Ovary (tissue), 9 donors: ENCODE data around the gene GREB1L. TPM values are rescaled to one million over a fixed set of nuclear protein-coding genes. Genes with fewer than 3 reads are reported as not detected.

Source experiments
- DNase-seq, 5 donors: peaks; one replicate each; pipeline ENCODE4 v3.0.0-alpha.2; 2019 to 2020
- H3K27ac ChIP-seq, 2 donors: fragments of 200-600 bp; one replicate each; pipeline versions ENCODE4 v1.5.1 to v1.8.0; 2019 to 2022
- H3K27me3 ChIP-seq: fragments of 200-600 bp; one replicate; pipeline ENCODE4 v1.8.0; 2022
- H3K36me3 ChIP-seq: fragments of 200-600 bp; sonication (generic); one replicate; pipeline ENCODE4 v1.5.1; 2019
- H3K4me1 ChIP-seq: one replicate; pipeline ENCODE4 v1.8.1; 2013; ENCODE audit warnings: mild to moderate bottlenecking, moderate library complexity; ENCODE audit not compliant: insufficient read depth
- H3K4me3 ChIP-seq: fragments of 200-600 bp; sonication (generic); one replicate; pipeline ENCODE4 v1.5.1; 2017
- H3K9me3 ChIP-seq, 2 donors: fragments of 200-600 bp in 1 of 2; sonication (generic) in 1 of 2; one replicate each; pipeline versions ENCODE4 v1.5.1 to v1.8.1; 2013 to 2019; ENCODE audit warnings: mild to moderate bottlenecking in 1 of 2, moderate library complexity in 1 of 2
- EP300 ChIP-seq: sonication (generic); formaldehyde crosslinking; IDR thresholded peaks from one replicate; pipeline ENCODE4 v1.6.1; 2017; ENCODE audit warnings: antibody characterized with exemption
- POLR2A ChIP-seq: fragments of 450-650 bp; IDR thresholded peaks from one replicate; pipeline ENCODE4 v1.6.1; 2017; ENCODE audit warnings: antibody characterized with exemption, mild to moderate bottlenecking, moderate library complexity
- WGBS, 3 donors: extraction: QIAGEN DNeasy Blood & Tissue Kit in 1 of 3; methylation state at CpG; one replicate each; pipeline versions ENCODE4 v1.1.5 to v1.1.7; 2013 to 2017; 5-methylcytosine and 5-hydroxymethylcytosine counted together
- intact Hi-C, 4 donors: fragments of 100-400 bp; cut with DNase I; formaldehyde crosslinking; loops; one replicate each; pipeline versions ENCODE4 v1.11.0 to v1.15.1; 2022 to 2023
- polyA plus RNA-seq, 2 donors: library from polyadenylated mRNA; stranded (reverse); fragments of 200-250 nt in 1 of 2; fragments of 350-450 nt in 1 of 2; fragmentation: Illumina TruSeq in 1 of 2; extraction: RNeasy Lipid Tissue Mini Kit (QIAGEN cat#74804) in 1 of 2; gene quantifications; one replicate each; pipeline ENCODE4 v1.2.3, GENCODE V29; 2013 to 2014
- total RNA-seq, 7 donors: library from RNA; depleted of rRNA in 2 of 7; stranded (reverse); fragments of >200 nt in 2 of 7; fragmentation: NEBNext Ultra II Directional in 3 of 7; extraction: Animal tissue kit (Norgen Biotek cat#: 25700) in 3 of 7; gene quantifications; one replicate each; pipeline versions ENCODE4 v1.1.0 to v1.2.4, GENCODE V29; 2016 to 2023
- TF ChIP-seq, protein P1 (sequence below), 3 donors: fragments of 450-650 bp in 2 of 3; fragments of 200-600 bp in 1 of 3; IDR thresholded peaks; one replicate each; pipeline versions ENCODE4 v1.5.1 to v1.8.0; 2016 to 2022; ENCODE audit warnings: antibody characterized with exemption in 3 of 3, mild to moderate bottlenecking in 1 of 3
- donor health status: DM: no; HTN: no; CAD: no; lungs with moderate emphysema.
- donor health status: DM: no; HTN: no; CAD: no.
- donor health status: Bipolar disorder and iron deficiency.
- donor health status: DM: yes; HTN: yes; CAD: no.
- donor health status: DM: no; HTN: no; CAD: no.
- donor health status: DM: yes; HTN: yes; CAD: no.

The GREB1L gene
- total and polyA plus RNA-seq, 9 donors = 2.4 to 22.8 (median 10.4) TPM

DNA sequence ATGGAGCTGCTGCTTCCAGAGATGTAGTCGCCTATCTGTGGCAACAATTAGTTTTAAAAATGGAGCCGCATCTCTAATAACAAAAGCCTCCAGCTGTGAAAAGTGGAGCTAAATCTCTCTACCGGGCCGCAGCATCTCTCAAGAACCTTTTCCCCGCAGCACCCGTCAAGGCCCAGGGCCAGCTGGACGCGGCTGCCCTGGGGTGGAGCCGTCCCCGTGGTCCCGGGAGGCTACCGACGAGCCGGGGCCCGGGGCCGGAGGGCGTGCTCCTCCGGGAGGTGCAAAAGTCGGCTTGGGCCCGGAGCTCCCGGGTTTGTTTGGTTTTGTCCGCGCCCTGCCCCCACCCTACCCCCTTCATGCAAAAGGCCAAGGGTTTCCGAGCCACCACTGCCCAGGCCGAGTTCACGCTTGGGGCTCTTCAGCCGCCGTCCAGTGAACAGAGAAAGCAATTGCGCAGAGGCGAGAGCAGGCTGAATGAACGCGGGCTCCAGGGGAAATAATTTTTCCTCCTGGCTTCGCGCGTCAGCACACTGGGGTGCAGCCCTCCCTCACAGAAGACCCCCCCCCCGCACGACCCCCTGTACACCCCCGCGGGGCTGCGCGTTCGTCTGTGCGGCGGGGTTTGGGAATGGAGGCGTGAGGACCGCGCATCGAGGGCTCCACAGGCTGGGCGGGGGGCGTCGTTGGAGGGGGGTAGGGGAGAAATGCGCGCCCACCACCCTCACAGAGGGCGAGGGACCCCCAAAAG lies 557 bp upstream of the GREB1L start:
- no peaks in the 10 kb centered on the region for H3K4me1 ChIP-seq
- 0 to 1% (median 1%) methylated on average over 35 to 54 of the region's 54 CpGs for WGBS, 3 donors
- H3K27me3 ChIP-seq = no peaks in the 10 kb centered on the region
- peak overlapping the region; percentile 69 for H3K4me3 ChIP-seq
- peak; percentile 36 to 78 (median 59) for DNase-seq
- no peaks in the 10 kb centered on the region for H3K9me3 ChIP-seq
- intact Hi-C loops = loop anchor here in 2 of 4 donors (5.0 kb wide), 2 partner anchors 206 to 361 kb away; partner anchors contain the start of gene ESCO1 (in 1 of the 2)
- peak overlapping the region; percentile 74 to 82 for H3K27ac ChIP-seq
- TF ChIP-seq POLR2A (no peak), EP300 (no peak)
- TF ChIP-seq, protein P1, sequence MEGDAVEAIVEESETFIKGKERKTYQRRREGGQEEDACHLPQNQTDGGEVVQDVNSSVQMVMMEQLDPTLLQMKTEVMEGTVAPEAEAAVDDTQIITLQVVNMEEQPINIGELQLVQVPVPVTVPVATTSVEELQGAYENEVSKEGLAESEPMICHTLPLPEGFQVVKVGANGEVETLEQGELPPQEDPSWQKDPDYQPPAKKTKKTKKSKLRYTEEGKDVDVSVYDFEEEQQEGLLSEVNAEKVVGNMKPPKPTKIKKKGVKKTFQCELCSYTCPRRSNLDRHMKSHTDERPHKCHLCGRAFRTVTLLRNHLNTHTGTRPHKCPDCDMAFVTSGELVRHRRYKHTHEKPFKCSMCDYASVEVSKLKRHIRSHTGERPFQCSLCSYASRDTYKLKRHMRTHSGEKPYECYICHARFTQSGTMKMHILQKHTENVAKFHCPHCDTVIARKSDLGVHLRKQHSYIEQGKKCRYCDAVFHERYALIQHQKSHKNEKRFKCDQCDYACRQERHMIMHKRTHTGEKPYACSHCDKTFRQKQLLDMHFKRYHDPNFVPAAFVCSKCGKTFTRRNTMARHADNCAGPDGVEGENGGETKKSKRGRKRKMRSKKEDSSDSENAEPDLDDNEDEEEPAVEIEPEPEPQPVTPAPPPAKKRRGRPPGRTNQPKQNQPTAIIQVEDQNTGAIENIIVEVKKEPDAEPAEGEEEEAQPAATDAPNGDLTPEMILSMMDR (IDR thresholded peaks at IDR 0.05) = no peak
- no peaks in the 10 kb centered on the region for H3K36me3 ChIP-seq

DNA sequence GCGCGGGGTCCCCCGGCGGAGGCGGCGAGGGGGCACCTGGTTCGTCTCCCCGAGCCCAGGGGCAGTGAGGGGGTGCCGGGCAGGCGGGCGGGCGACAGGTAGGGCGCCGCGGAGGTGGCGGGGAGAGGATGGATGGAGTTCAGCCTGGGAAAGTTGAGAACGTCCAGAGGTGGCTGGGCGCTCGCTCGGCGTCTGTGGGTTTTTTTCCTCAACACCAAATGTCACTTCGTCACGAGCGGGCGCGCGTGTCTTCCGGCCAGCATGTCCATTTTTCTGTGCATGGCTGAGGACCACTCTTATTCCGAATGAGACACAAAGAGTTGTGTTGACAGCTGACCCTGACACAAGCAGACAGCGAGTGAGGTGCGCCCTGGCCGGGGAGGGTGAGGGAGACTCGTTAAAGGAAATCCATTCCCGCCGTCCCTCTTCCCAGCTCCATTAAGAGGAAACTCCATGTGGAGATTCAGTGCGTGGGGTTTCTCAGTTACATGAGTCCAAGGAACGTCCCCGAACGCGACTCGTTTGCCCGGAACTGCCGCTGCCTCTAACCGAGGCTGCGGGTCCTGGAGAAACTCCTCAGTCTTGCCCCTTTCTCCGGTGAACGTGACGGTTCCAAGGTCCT lies 859 bp downstream of the GREB1L start:
- intact Hi-C loops = loop anchor here in 2 of 4 donors (5.0 kb wide), 2 partner anchors 204 to 359 kb away; partner anchors contain the start of gene ESCO1 (in 1 of the 2)
- peak in 4 of 5 donors; percentile 25 to 40 (median 34) for DNase-seq
- H3K27ac ChIP-seq = peak overlapping the region; percentile 74 to 82
- 1% methylated on average over 41 to 48 of the region's 48 CpGs for WGBS, 3 donors
- TF ChIP-seq POLR2A = no peak
- TF ChIP-seq, protein P1 (IDR thresholded peaks at IDR 0.05) = no peak
- TF ChIP-seq EP300 = no peak
- H3K4me1 ChIP-seq = no peaks in the 10 kb centered on the region
- no peaks in the 10 kb centered on the region for H3K36me3 ChIP-seq
- H3K9me3 ChIP-seq = no peaks in the 10 kb centered on the region
- no peaks in the 10 kb centered on the region for H3K27me3 ChIP-seq
- peak overlapping the region; percentile 69 for H3K4me3 ChIP-seq

DNA sequence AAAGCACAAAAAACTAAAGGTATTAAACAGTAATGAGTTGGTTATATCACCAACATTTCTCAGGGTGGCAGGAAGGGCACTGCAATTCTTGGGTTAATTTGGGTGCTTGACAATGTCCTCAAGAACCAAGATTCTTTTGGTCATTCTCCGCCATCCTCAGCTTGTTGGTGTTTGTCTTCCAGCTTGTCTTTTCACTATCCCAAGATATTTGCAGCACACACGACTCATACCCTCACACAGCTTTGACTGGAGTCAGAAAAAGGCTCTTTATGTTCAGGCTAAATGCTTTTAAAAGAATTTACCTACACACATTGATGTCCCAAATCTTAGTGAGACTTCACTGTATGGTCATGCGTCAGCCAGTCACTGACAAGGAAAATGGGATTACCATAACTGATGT lies 12.5 kb downstream of the GREB1L start:
- H3K27me3 ChIP-seq = no peaks in the 10 kb centered on the region
- H3K9me3 ChIP-seq = no peaks in the 10 kb centered on the region
- no peak overlapping the region for H3K4me3 ChIP-seq
- no peak overlapping the region for H3K27ac ChIP-seq
- intact Hi-C loops = no loop called here
- H3K36me3 ChIP-seq = no peaks in the 10 kb centered on the region
- TF ChIP-seq POLR2A (no peak), EP300 (no peak)
- TF ChIP-seq, protein P1 (IDR thresholded peaks at IDR 0.05) = no peak
- DNase-seq = no peak
- no peaks in the 10 kb centered on the region for H3K4me1 ChIP-seq
- 94 to 98% (median 95%) methylated on average over 3 of the region's 3 CpGs for WGBS, 3 donors

DNA sequence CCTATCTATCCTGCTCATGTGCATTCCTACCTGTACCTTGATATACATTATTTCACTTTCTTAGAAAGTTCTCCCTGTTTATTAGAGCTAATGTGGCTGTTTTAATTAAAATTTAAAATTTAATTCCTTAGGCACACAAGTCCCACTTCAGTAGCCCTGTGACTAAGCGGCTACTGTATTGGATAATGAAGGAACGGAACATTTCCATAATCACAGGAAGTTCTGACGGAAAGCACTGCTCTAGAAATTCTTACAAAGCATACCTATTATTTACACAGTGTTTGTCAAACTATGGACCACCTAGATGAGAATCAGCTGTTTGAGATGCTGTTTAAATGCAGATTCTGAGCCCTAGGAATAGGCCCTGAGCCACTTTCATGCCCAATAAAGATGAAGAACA lies 13.2 kb downstream of the GREB1L start:
- DNase-seq = no peak
- Histone ChIP-seq H3K9me3 (no peaks in the 10 kb centered on the region), H3K4me3 (no peak overlapping the region), H3K36me3 (no peaks in the 10 kb centered on the region), H3K27ac (no peak overlapping the region), H3K4me1 (no peaks in the 10 kb centered on the region), H3K27me3 (no peaks in the 10 kb centered on the region)
- 94 to 96% (median 94%) methylated on average over 3 of the region's 3 CpGs for WGBS, 3 donors
- intact Hi-C loops = no loop called here
- TF ChIP-seq EP300 = no peak
- TF ChIP-seq, protein P1 (IDR thresholded peaks at IDR 0.05) = no peak
- TF ChIP-seq POLR2A = no peak
